Epithelial cell of esophagus (primary cell): ENCODE measurements around the gene WDFY2.

Source experiments
- DNase-seq: peaks from one replicate; pipeline ENCODE4 v3.0.0; 2010; ENCODE audit warnings: low read depth
- H3K4me3 ChIP-seq: 2 replicates; pipeline ENCODE4 v1.5.1; 2011; ENCODE audit warnings: mild to moderate bottlenecking, low read length, control low read depth
- CTCF ChIP-seq: IDR thresholded peaks from 2 replicates; pipeline ENCODE4 v1.5.1; 2011; ENCODE audit warnings: low read depth, mild to moderate bottlenecking, low read length, control low read depth, inconsistent platforms; ENCODE audit not compliant: insufficient read depth; ENCODE audit errors: missing control alignments

The WDFY2 gene

GRCh38 chr13:51717786-51718398 is 133.6 kb downstream of the WDFY2 start:
- DNase-seq: peak; percentile 29
- H3K4me3 ChIP-seq: no peak overlapping the region
- TF ChIP-seq CTCF: no peak

GRCh38 chr13:51719394-51719793 is 135.1 kb downstream of the WDFY2 start:
- no peak overlapping the region for H3K4me3 ChIP-seq
- TF ChIP-seq CTCF: no peak
- DNase-seq: no peak

GRCh38 chr13:51721496-51721895 is 137.2 kb downstream of the WDFY2 start:
- no peak for DNase-seq
- TF ChIP-seq CTCF: no peak
- no peak overlapping the region for H3K4me3 ChIP-seq

- no peak for DNase-seq
- no peak overlapping the region for H3K4me3 ChIP-seq
- no peak for TF ChIP-seq CTCF
These were observed 139.3 kb downstream of the WDFY2 start for GRCh38 chr13:51723529-51723928.

- no peak for DNase-seq
- no peak overlapping the region for H3K4me3 ChIP-seq
- TF ChIP-seq CTCF: no peak
These were observed 140.5 kb downstream of the WDFY2 start for GRCh38 chr13:51724721-51725120.

- H3K4me3 ChIP-seq: no peak overlapping the region
- peak; percentile 33 for DNase-seq
These were observed 142.4 kb downstream of the WDFY2 start for GRCh38 chr13:51726446-51727193.

More at GRCh38 chr13:51726446-51727193, 142.4 kb downstream of the WDFY2 start:
- TF ChIP-seq CTCF: no peak
